ENCODE results near the gene RBL1.

- TF ChIP-seq PRDM15 (CRISPR knock-in tag; IDR thresholded peaks at IDR 0.05) (no peak), RAD51 (IDR thresholded peaks at IDR 0.05) (no peak), HDAC2 (IDR thresholded peaks at IDR 0.05) (no peak), ATF3 (IDR thresholded peaks at IDR 0.05; ENCODE audit: borderline replicate concordance, extremely low read depth, low read depth, low read length) (no peak), SRF (IDR thresholded peaks at IDR 0.05; ENCODE audit: low read depth in 2 of 2, low read length in 2 of 2) (no peak), EP300 (IDR thresholded peaks at IDR 0.05; ENCODE audit: borderline replicate concordance in 1 of 2, control insufficient read depth in 1 of 2, low read depth in 2 of 2, low read length in 2 of 2) (no peak), ZNF207 (IDR thresholded peaks at IDR 0.05; ENCODE audit: borderline replicate concordance) (no peak), TCF12 (IDR thresholded peaks at IDR 0.05; ENCODE audit: low read depth, low read length) (no peak), STAT1 (conservative IDR thresholded peaks at IDR 0.05) (no peak), JUND (IDR thresholded peaks at IDR 0.05; ENCODE audit: low read depth, low read length) (no peak), CTCF (IDR thresholded peaks at IDR 0.05 in 2 of 3, conservative IDR thresholded peaks at IDR 0.05 in 1 of 3; ENCODE audit: control insufficient read depth in 2 of 3, extremely low read depth in 1 of 3, insufficient read depth in 1 of 3, low read depth in 3 of 3, low read length in 3 of 3) (no peak), EZH2 (IDR thresholded peaks at IDR 0.05; ENCODE audit: borderline replicate concordance, control insufficient read depth, low read depth, low read length) (no peak), MEF2A (IDR thresholded peaks at IDR 0.05; ENCODE audit: insufficient read depth, low read depth, low read length) (no peak)
Observed at GRCh38 chr20:37111926-37112455, 16.2 kb upstream of the RBL1 start.
